ENCODE measurements around the gene RPL5.

- TF ChIP-seq MLX (CRISPR knock-in tag; IDR thresholded peaks at IDR 0.05) (no peak), GRHL2 (CRISPR knock-in tag; IDR thresholded peaks at IDR 0.05; ENCODE audit: insufficient replicate concordance, severe bottlenecking) (no peak)
- TF ChIP-seq, protein P1, sequence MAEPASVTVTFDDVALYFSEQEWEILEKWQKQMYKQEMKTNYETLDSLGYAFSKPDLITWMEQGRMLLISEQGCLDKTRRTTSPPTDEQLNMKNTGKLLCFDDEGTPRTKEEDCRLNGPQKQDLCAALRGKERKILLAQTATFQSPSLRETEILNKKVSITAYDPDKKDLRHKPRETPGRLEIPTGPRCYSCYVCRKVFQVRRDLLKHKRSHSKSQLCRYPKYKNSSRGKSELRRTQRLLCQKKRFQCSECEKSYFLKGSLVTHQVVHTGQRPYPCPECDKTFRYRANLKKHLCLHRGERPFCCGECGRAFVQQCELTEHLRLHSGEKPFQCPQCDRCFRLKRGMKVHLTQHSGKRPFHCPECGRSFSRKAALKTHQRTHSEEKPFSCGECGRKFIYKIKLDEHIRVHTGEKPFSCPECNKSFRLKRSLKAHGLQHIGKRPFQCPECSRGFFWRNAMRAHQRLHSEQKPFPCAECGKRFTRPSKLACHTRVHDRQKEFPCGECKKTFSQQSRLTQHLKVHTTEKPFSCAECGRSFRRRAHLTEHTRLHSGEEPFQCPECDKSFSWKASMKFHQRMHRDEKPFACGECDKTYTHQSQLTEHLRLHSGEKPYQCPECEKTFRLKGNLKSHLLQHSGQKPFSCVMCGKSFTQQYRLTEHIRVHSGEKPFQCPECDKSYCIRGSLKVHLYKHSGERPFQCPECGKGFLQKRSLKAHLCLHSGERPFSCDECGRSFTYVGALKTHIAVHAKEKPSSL (CRISPR knock-in tag; conservative IDR thresholded peaks at IDR 0.05): no peak
- TF ChIP-seq, protein P2, sequence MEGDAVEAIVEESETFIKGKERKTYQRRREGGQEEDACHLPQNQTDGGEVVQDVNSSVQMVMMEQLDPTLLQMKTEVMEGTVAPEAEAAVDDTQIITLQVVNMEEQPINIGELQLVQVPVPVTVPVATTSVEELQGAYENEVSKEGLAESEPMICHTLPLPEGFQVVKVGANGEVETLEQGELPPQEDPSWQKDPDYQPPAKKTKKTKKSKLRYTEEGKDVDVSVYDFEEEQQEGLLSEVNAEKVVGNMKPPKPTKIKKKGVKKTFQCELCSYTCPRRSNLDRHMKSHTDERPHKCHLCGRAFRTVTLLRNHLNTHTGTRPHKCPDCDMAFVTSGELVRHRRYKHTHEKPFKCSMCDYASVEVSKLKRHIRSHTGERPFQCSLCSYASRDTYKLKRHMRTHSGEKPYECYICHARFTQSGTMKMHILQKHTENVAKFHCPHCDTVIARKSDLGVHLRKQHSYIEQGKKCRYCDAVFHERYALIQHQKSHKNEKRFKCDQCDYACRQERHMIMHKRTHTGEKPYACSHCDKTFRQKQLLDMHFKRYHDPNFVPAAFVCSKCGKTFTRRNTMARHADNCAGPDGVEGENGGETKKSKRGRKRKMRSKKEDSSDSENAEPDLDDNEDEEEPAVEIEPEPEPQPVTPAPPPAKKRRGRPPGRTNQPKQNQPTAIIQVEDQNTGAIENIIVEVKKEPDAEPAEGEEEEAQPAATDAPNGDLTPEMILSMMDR (IDR thresholded peaks at IDR 0.05): no peak
These were observed 26.6 kb upstream of the RPL5 start for GRCh38 chr1:92805216-92805615.

Measured in WTC11 (cell line).